Neutrophil (primary cell): Measurements from ENCODE around the gene MEOX2.

Experiments used
- H3K27ac ChIP-seq: fragments of 200-600 bp; sonication (generic); 2 replicates; pipeline ENCODE4 v1.5.1; 2016; ENCODE audit warnings: mild to moderate bottlenecking, moderate library complexity
- H3K27me3 ChIP-seq: fragments of 200-600 bp; sonication (generic); 2 replicates; pipeline ENCODE4 v1.6.0; 2016; ENCODE audit warnings: mild to moderate bottlenecking
- H3K36me3 ChIP-seq: fragments of 200-600 bp; sonication (generic); 2 replicates; pipeline ENCODE4 v1.5.1; 2017
- H3K4me1 ChIP-seq, 2 experiments: fragments of 200-600 bp in 1 of 2; sonication (generic) in 1 of 2; 1 replicate in 1 of 2; 2 replicates in 1 of 2; pipeline versions ENCODE4 v1.5.1 to v1.6.1; 2013 to 2016; ENCODE audit warnings: low read depth in 1 of 2, low read length in 1 of 2, mild to moderate bottlenecking in 1 of 2, moderate library complexity in 1 of 2; ENCODE audit not compliant: control insufficient read depth in 1 of 2, insufficient read depth in 1 of 2
- H3K4me3 ChIP-seq, 2 experiments: fragments of 200-600 bp in 1 of 2; sonication (generic) in 1 of 2; 1 replicate in 1 of 2; 2 replicates in 1 of 2; pipeline ENCODE4 v1.5.1; 2013 to 2016; ENCODE audit warnings: low read depth in 1 of 2, low read length in 1 of 2, mild to moderate bottlenecking in 1 of 2, moderate library complexity in 1 of 2
- H3K9me3 ChIP-seq: fragments of 200-600 bp; sonication (generic); 2 replicates; pipeline ENCODE4 v1.5.1; 2016
- CTCF ChIP-seq: fragments of 200-600 bp; sonication (generic); IDR thresholded peaks from 2 replicates; pipeline ENCODE4 v1.5.1; 2016; ENCODE audit warnings: antibody characterized with exemption

Gene MEOX2

GRCh38 chr7:15669443-15670090 lies 16.9 kb downstream of the MEOX2 start:
- Histone ChIP-seq H3K27me3 (no peaks in the 10 kb centered on the region), H3K4me1 (no peaks in the 10 kb centered on the region), H3K36me3 (no peaks in the 10 kb centered on the region), H3K4me3 (no peak overlapping the region), H3K27ac (no peak overlapping the region), H3K9me3 (no peaks in the 10 kb centered on the region)
- TF ChIP-seq CTCF = no peak

- TF ChIP-seq CTCF = no peak
- no peaks in the 10 kb centered on the region for H3K36me3 ChIP-seq
- H3K4me3 ChIP-seq = no peak overlapping the region
- no peaks in the 10 kb centered on the region for H3K4me1 ChIP-seq
- no peaks in the 10 kb centered on the region for H3K9me3 ChIP-seq
- H3K27me3 ChIP-seq = no peaks in the 10 kb centered on the region
- H3K27ac ChIP-seq = no peak overlapping the region
Measured at GRCh38 chr7:15667991-15668390, 18.5 kb downstream of the MEOX2 start.

- no peaks in the 10 kb centered on the region for H3K4me1 ChIP-seq
- H3K27me3 ChIP-seq = no peaks in the 10 kb centered on the region
- TF ChIP-seq CTCF = no peak
- no peaks in the 10 kb centered on the region for H3K36me3 ChIP-seq
- no peak overlapping the region for H3K27ac ChIP-seq
- no peak overlapping the region for H3K4me3 ChIP-seq
- no peaks in the 10 kb centered on the region for H3K9me3 ChIP-seq
Measured at GRCh38 chr7:15662451-15662850, 24.0 kb downstream of the MEOX2 start.

- Histone ChIP-seq H3K36me3 (no peaks in the 10 kb centered on the region), H3K9me3 (no peaks in the 10 kb centered on the region), H3K4me3 (no peak overlapping the region), H3K27ac (no peak overlapping the region), H3K27me3 (no peaks in the 10 kb centered on the region), H3K4me1 (no peaks in the 10 kb centered on the region)
- no peak for TF ChIP-seq CTCF
Measured at GRCh38 chr7:15658247-15658646, 28.2 kb downstream of the MEOX2 start.

GRCh38 chr7:15652776-15653290 lies 33.6 kb downstream of the MEOX2 start:
- no peak overlapping the region for H3K27ac ChIP-seq
- no peaks in the 10 kb centered on the region for H3K4me1 ChIP-seq
- no peaks in the 10 kb centered on the region for H3K9me3 ChIP-seq
- no peak for TF ChIP-seq CTCF
- no peaks in the 10 kb centered on the region for H3K36me3 ChIP-seq
- H3K27me3 ChIP-seq = no peaks in the 10 kb centered on the region
- H3K4me3 ChIP-seq = no peak overlapping the region
